ENCODE results near the gene GRIP2. TPM values are rescaled to one million over a fixed set of nuclear protein-coding genes. Genes with fewer than 3 reads are reported as not detected.

Gene GRIP2
- total and polyA plus RNA-seq, 7 donors: under 0.01 to 1.7 (median 0.68) TPM

DNA sequence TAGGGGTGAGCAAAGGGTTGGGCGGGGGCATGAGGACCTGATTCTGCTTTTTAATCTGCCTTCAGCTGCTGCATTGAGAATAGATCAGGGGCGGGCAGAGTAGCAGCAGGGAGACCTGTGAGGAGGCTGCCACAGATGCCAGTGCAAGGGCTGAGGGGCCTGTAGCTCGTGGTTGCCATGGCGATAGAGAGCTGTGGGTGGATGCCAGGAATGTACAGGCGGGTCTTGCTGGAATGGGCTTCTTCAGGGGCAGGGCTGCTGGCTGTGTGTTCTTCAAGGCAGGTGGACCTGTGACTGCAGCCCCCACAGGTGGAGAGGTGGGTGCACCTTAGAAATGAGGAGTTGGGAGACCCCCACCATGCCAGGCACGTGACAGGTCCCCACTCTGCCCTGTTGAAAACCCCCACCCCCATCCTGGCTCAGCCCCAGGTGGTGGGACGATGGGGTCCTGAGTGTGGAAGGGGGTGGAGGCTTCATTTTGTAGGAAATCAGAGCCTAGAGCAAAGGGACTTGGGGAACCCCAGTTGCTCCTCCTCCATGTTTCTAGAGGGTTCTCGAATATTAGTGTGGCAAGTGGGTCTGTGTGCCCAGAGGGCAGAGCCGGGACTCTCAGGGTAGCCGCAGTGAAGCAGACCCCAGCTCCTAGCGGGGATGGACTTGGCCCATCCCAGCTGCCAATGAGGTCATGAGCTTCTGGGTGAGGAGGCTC lies 99.5 kb downstream of the GRIP2 start:
- no peak overlapping the region for H3K4me3 ChIP-seq
- H3K27ac ChIP-seq: no peak overlapping the region
- peaks cover 0 to 21% (median 8%) of the 10 kb centered on the region in 4 donors for H3K4me1 ChIP-seq
- DNase-seq: no peak
- intact Hi-C loops (cut with DNase I): no loop called here
- WGBS, 2 donors: 79 to 80% methylated on average over 11 of the region's 11 CpGs
- H3K27me3 ChIP-seq: no peaks in the 10 kb centered on the region
- TF ChIP-seq, protein P1, sequence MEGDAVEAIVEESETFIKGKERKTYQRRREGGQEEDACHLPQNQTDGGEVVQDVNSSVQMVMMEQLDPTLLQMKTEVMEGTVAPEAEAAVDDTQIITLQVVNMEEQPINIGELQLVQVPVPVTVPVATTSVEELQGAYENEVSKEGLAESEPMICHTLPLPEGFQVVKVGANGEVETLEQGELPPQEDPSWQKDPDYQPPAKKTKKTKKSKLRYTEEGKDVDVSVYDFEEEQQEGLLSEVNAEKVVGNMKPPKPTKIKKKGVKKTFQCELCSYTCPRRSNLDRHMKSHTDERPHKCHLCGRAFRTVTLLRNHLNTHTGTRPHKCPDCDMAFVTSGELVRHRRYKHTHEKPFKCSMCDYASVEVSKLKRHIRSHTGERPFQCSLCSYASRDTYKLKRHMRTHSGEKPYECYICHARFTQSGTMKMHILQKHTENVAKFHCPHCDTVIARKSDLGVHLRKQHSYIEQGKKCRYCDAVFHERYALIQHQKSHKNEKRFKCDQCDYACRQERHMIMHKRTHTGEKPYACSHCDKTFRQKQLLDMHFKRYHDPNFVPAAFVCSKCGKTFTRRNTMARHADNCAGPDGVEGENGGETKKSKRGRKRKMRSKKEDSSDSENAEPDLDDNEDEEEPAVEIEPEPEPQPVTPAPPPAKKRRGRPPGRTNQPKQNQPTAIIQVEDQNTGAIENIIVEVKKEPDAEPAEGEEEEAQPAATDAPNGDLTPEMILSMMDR (IDR thresholded peaks at IDR 0.05): no peak
- no peak for TF ChIP-seq EP300 (IDR thresholded peaks at IDR 0.05)
- TF ChIP-seq POLR2AphosphoS5 (IDR thresholded peaks at IDR 0.05): no peak
- no peak for TF ChIP-seq POLR2A (IDR thresholded peaks at IDR 0.05)
- peaks cover 0 to 4% (median 0%) of the 10 kb centered on the region in 4 donors for H3K36me3 ChIP-seq
- H3K9me3 ChIP-seq: no peaks in the 10 kb centered on the region

DNA sequence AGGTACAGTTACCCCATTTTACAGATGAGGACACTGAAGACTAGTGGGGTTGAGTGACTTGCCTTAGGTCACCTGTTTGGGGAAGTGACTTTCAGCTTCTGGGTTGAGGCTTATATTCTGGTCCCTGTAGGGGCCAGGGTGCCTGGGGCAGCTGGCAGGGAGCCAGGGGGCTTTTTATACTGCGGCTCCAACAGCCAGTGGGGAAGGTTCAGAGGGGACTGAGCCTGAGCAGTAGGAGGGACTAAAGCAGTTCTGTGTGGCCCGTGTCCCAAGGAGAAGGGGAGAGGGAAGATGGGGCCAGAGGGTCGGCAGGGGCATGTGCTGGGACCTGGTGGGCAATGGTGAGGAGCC lies 100.0 kb downstream of the GRIP2 start:
- H3K27ac ChIP-seq: no peak overlapping the region
- H3K27me3 ChIP-seq: no peaks in the 10 kb centered on the region
- peaks cover 0 to 27% (median 10%) of the 10 kb centered on the region in 4 donors for H3K4me1 ChIP-seq
- TF ChIP-seq, protein P1 (IDR thresholded peaks at IDR 0.05): no peak
- no peaks in the 10 kb centered on the region for H3K36me3 ChIP-seq
- intact Hi-C loops (cut with DNase I): no loop called here
- no peak for DNase-seq
- 69 to 74% methylated on average over 3 of the region's 3 CpGs for WGBS, 2 donors
- H3K9me3 ChIP-seq: no peaks in the 10 kb centered on the region
- no peak overlapping the region for H3K4me3 ChIP-seq

DNA sequence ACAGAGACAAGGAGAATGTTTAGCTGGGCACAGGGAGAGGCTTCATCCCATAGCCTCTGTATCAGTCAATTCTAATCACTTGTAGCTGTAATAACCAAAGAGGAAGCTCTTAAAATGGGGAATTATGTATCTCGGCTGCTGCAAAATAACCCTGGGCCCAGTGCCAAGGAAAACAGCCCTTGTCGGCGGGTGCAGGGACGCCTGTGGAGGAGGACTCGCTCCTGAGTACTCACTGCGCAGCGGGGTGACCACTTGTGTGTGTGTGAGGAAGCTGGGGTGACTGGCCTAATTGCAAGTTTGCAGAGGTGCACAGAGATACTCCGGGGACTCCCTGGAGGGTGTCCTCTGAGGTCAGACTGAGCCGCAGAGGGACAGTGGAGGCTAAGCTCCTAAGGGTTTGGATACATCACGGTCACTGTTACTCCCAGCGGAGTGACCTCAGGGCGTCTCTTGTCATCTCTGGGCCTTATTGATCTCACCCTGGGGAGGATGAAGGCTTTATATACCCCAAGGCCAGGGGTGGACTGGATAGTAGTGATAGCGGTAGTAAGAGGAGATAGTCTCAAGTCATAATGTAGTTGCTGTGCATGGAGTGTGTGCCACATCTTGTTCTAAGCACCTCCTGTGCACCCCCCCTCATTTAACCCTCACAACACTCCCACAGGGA lies 100.5 kb downstream of the GRIP2 start:
- Histone ChIP-seq H3K4me1 (peaks cover 0 to 32% (median 15%) of the 10 kb centered on the region in 4 donors), H3K36me3 (no peaks in the 10 kb centered on the region), H3K27ac (no peak overlapping the region), H3K4me3 (no peak overlapping the region), H3K27me3 (no peaks in the 10 kb centered on the region), H3K9me3 (no peaks in the 10 kb centered on the region)
- intact Hi-C loops (cut with DNase I): no loop called here
- peak; percentile 78 for DNase-seq
- 19 to 48% methylated on average over 13 of the region's 13 CpGs for WGBS, 2 donors
- no peak for TF ChIP-seq POLR2AphosphoS5 (IDR thresholded peaks at IDR 0.05)
- no peak for TF ChIP-seq POLR2A (IDR thresholded peaks at IDR 0.05)
- TF ChIP-seq, protein P1 (IDR thresholded peaks at IDR 0.05): no peak
- TF ChIP-seq EP300 (IDR thresholded peaks at IDR 0.05): no peak

Small RNA genes lying within 50 kb of the gene (small RNA-seq; reads per million reads assigned to genes)
- 0 reads per million in 3 donors for gene RNU6-905P

Other genes starting within 250 kb of the GRIP2 start
- gene SLC6A6, start 137.7 kb downstream of the GRIP2 start, total RNA-seq: 10 to 100 TPM in 1 of 4 donors, 1 to 10 TPM in 3; 6.4 to 19.1 (median 9.1) TPM
- 1 to 10 TPM; 2.3 to 8.4 (median 2.4) TPM for gene SLC6A6, start 137.7 kb downstream of the GRIP2 start, polyA plus RNA-seq
- 10 to 100 TPM; 13.3 to 21.3 (median 19.2) TPM for gene CCDC174, start 111.4 kb upstream of the GRIP2 start, total RNA-seq
- gene CCDC174, start 111.4 kb upstream of the GRIP2 start, polyA plus RNA-seq: 10 to 100 TPM; 10.8 to 13.2 (median 10.9) TPM
- under 1 TPM in 1 of 4 donors, not detected in 3; 0.16 TPM for gene C3orf20, start 134.8 kb upstream of the GRIP2 start, total RNA-seq
- under 1 TPM in 1 of 3 donors, not detected in 2; 0.03 TPM for gene C3orf20, start 134.8 kb upstream of the GRIP2 start, polyA plus RNA-seq